Suprapubic skin (tissue), 4 donors: ENCODE results near the gene PDPR.

Source experiments
- EP300 ChIP-seq: sonication (generic); formaldehyde crosslinking; IDR thresholded peaks from one replicate; pipeline ENCODE4 v1.6.1; 2017; ENCODE audit warnings: antibody characterized with exemption
- POLR2A ChIP-seq, 2 donors: fragments of 450-650 bp; IDR thresholded peaks; one replicate each; pipeline ENCODE4 v1.6.1; 2017; ENCODE audit warnings: antibody characterized with exemption in 2 of 2, mild to moderate bottlenecking in 2 of 2, moderate library complexity in 2 of 2
- POLR2AphosphoS5 ChIP-seq, 3 donors: sonication (generic); formaldehyde crosslinking; IDR thresholded peaks; one replicate each; pipeline ENCODE4 v1.6.1; 2017; ENCODE audit warnings: antibody characterized with exemption in 3 of 3
- TF ChIP-seq, protein P1 (sequence below), 2 donors: fragments of 200-600 bp in 1 of 2; fragments of 450-650 bp in 1 of 2; sonication (generic) in 1 of 2; IDR thresholded peaks; one replicate each; pipeline ENCODE4 v1.5.1; 2016 to 2019; ENCODE audit warnings: antibody characterized with exemption in 2 of 2, mild to moderate bottlenecking in 1 of 2, moderate library complexity in 1 of 2

DNA sequence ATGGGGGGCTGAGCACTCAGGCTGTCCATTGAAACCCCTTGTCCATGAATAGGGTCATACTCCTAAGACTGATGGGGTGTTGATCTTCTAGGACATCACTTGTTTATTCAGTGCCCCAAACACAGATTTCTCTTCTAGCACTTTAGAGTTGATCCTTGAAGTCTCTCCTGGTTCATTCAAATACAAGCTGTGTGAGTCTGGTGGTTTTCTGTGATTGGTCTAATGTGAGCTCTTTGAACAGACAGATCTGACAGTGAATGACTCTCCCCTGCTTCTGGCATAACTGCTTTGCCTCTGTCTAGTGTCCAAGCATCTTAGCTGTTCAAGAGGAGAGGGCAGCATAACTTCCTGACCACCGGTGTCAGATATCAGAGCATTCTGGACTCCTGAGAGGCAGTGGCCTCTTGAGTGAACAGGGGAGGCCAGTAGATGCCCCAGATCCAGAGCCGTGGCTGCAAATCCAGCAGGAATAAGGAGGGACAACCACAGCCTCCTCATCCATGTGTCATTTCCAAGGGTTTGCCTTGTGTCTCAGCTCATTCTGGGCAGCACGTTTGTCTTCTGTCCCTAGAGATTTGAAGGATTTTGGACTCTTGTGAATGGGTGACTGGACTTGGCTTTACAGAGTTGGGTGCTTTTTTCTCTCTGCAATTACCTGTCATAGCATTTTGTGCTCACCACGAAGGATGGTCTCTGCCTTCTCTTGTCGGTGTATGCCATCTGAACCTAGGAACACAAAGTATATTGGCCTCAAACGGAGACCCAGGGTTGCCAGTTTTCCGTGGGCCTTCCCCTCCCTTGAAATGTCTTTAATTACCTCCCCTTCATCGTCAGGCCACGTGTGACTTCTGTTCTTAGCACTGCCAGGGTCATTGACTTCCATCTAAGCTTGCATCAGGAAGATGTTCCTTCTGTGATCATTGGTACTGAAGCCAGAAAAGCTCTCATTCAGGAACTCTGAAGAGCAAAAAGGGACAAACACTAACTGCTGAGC is 45.5 kb downstream of the PDPR start:
- TF ChIP-seq, protein P1, sequence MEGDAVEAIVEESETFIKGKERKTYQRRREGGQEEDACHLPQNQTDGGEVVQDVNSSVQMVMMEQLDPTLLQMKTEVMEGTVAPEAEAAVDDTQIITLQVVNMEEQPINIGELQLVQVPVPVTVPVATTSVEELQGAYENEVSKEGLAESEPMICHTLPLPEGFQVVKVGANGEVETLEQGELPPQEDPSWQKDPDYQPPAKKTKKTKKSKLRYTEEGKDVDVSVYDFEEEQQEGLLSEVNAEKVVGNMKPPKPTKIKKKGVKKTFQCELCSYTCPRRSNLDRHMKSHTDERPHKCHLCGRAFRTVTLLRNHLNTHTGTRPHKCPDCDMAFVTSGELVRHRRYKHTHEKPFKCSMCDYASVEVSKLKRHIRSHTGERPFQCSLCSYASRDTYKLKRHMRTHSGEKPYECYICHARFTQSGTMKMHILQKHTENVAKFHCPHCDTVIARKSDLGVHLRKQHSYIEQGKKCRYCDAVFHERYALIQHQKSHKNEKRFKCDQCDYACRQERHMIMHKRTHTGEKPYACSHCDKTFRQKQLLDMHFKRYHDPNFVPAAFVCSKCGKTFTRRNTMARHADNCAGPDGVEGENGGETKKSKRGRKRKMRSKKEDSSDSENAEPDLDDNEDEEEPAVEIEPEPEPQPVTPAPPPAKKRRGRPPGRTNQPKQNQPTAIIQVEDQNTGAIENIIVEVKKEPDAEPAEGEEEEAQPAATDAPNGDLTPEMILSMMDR (IDR thresholded peaks at IDR 0.05), result no peak
- TF ChIP-seq POLR2A (IDR thresholded peaks at IDR 0.05) (no peak), EP300 (no peak), POLR2AphosphoS5 (IDR thresholded peaks at IDR 0.05) (no peak)
